PC-9 (cell line): Measurements from ENCODE around the gene ARHGAP8. TPM values are rescaled to one million over a fixed set of nuclear protein-coding genes. Genes with fewer than 3 reads are reported as not detected.

Experiments
- BruUV-seq: library from RNA; stranded (reverse); fragments of 400-500 nt; replicated peaks from 2 replicates; lab custom pipeline; 2021; lab: Mats Ljungman, UMichigan
- CTCF ChIA-PET: fragments of 300-600 bp; sonication (Branson Sonifier 250); formaldehyde crosslinking; loops from one replicate; lab custom pipeline; 2022; ENCODE audit warnings: antibody characterized with exemption; lab: Charles Lee
- POLR2A ChIA-PET: fragments of 300-600 bp; sonication (Branson Sonifier 250); formaldehyde crosslinking; loops from one replicate; lab custom pipeline; 2022; ENCODE audit warnings: antibody characterized with exemption; ENCODE audit not compliant: unreplicated experiment; lab: Charles Lee
- DNase-seq, 2 experiments: peaks; one replicate each; pipeline versions ENCODE4 v3.0.0 to v3.0.0-alpha.2; 2015 to 2022; ENCODE audit warnings: mixed read lengths in 1 of 2
- H2AFZ ChIP-seq: fragments of 200-600 bp; sonication (generic); 2 replicates; pipeline ENCODE4 v1.8.1; 2017; ENCODE audit warnings: antibody characterized with exemption
- H3F3A ChIP-seq: fragments of 200-600 bp; sonication (generic); 2 replicates; pipeline ENCODE4 v1.8.1; 2017; ENCODE audit warnings: antibody characterized with exemption, mild to moderate bottlenecking, low read depth; ENCODE audit not compliant: insufficient read depth
- H3K27ac ChIP-seq: fragments of 200-600 bp; sonication (generic); 2 replicates; pipeline ENCODE4 v1.6.1; 2016; ENCODE audit warnings: mixed run types
- H3K27me3 ChIP-seq: fragments of 200-600 bp; sonication (generic); 2 replicates; pipeline ENCODE4 v1.6.1; 2016; ENCODE audit warnings: low read depth, mixed run types; ENCODE audit not compliant: insufficient read depth
- H3K36me3 ChIP-seq: fragments of 200-600 bp; sonication (generic); 2 replicates; pipeline ENCODE4 v1.6.1; 2016; ENCODE audit warnings: low read depth, mixed run types
- H3K4me1 ChIP-seq: fragments of 200-600 bp; sonication (generic); replicated peaks from 2 replicates; pipeline ENCODE4 v1.6.1; 2016; ENCODE audit warnings: mixed run types; ENCODE audit not compliant: insufficient read depth
- H3K4me2 ChIP-seq: fragments of 200-600 bp; sonication (generic); 2 replicates; pipeline ENCODE4 v1.6.1; 2017; ENCODE audit warnings: mixed run types
- H3K4me3 ChIP-seq: fragments of 200-600 bp; sonication (generic); 2 replicates; pipeline ENCODE4 v1.6.1; 2016; ENCODE audit warnings: mixed run types
- H3K79me2 ChIP-seq: fragments of 200-600 bp; sonication (generic); 2 replicates; pipeline ENCODE4 v1.6.1; 2017; ENCODE audit warnings: low read depth, mixed run types
- H3K9me2 ChIP-seq: fragments of 200-600 bp; sonication (generic); 2 replicates; pipeline ENCODE4 v1.8.1; 2017; ENCODE audit warnings: mild to moderate bottlenecking; ENCODE audit not compliant: insufficient read depth
- H3K9me3 ChIP-seq: fragments of 200-600 bp; sonication (generic); 2 replicates; pipeline ENCODE4 v1.8.1; 2016; ENCODE audit warnings: low read depth; ENCODE audit not compliant: insufficient read depth
- H4K20me1 ChIP-seq: fragments of 200-600 bp; sonication (generic); 2 replicates; pipeline ENCODE4 v1.8.1; 2017; ENCODE audit not compliant: insufficient read depth
- EZH2 ChIP-seq: fragments of 200-600 bp; sonication (generic); IDR thresholded peaks from 2 replicates; pipeline ENCODE4 v1.8.0; 2017; ENCODE audit warnings: antibody characterized with exemption, low read depth
- intact Hi-C: fragments of 100-400 bp; cut with micrococcal nuclease; formaldehyde crosslinking; loops from one replicate; pipeline ENCODE4 v1.10.0; 2022; ENCODE audit not compliant: unreplicated experiment
- total RNA-seq: library from RNA; stranded (reverse); gene quantifications from 2 replicates; pipeline ENCODE4 v1.2.3, GENCODE V29; 2021
- TF ChIP-seq, protein P1 (sequence below): fragments of 200-600 bp; sonication (generic); conservative IDR thresholded peaks from 2 replicates; pipeline ENCODE4 v1.6.1; 2017; ENCODE audit warnings: mixed run types, antibody characterized with exemption, mild to moderate bottlenecking, moderate library complexity

The ARHGAP8 gene
- total RNA-seq, 1 experiment from 2014 or later: 114 TPM

- Histone ChIP-seq H2AFZ (no peak overlapping the region), H3K36me3 (no peaks in the 10 kb centered on the region), H3K9me2 (no peaks in the 10 kb centered on the region), H3F3A (peaks cover 13% of the 10 kb centered on the region; the same call in 1 of the 2 replicates), H3K27ac (no peak overlapping the region), H3K4me3 (no peak overlapping the region), H3K9me3 (no peaks in the 10 kb centered on the region), H3K4me1 (peaks cover 25% of the 10 kb centered on the region), H3K27me3 (no peaks in the 10 kb centered on the region), H3K79me2 (no peaks in the 10 kb centered on the region), H3K4me2 (no peak overlapping the region), H4K20me1 (no peaks in the 10 kb centered on the region)
- no TSS peak for BruUV-seq
- ChIA-PET CTCF (no interaction called here), POLR2A (no interaction called here)
- intact Hi-C loops: loop anchor here (1.0 to 5.0 kb wide), 2 partner anchors 39 to 46 kb away; no protein-coding TSS in a partner anchor
- TF ChIP-seq EZH2: no peak
- TF ChIP-seq, protein P1, sequence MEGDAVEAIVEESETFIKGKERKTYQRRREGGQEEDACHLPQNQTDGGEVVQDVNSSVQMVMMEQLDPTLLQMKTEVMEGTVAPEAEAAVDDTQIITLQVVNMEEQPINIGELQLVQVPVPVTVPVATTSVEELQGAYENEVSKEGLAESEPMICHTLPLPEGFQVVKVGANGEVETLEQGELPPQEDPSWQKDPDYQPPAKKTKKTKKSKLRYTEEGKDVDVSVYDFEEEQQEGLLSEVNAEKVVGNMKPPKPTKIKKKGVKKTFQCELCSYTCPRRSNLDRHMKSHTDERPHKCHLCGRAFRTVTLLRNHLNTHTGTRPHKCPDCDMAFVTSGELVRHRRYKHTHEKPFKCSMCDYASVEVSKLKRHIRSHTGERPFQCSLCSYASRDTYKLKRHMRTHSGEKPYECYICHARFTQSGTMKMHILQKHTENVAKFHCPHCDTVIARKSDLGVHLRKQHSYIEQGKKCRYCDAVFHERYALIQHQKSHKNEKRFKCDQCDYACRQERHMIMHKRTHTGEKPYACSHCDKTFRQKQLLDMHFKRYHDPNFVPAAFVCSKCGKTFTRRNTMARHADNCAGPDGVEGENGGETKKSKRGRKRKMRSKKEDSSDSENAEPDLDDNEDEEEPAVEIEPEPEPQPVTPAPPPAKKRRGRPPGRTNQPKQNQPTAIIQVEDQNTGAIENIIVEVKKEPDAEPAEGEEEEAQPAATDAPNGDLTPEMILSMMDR: no peak
- DNase-seq: peak in 1 of 2 experiments; percentile 11
Observed at GRCh38 chr22:44736581-44737405, 15.6 kb upstream of the ARHGAP8 start.

- Histone ChIP-seq H3F3A (peaks cover 13% of the 10 kb centered on the region; the same call in 1 of the 2 replicates), H4K20me1 (no peaks in the 10 kb centered on the region), H3K9me3 (no peaks in the 10 kb centered on the region), H3K4me2 (peak overlapping the region; percentile 53; the same call in 1 of the 2 replicates), H3K4me1 (peaks cover 25% of the 10 kb centered on the region), H3K79me2 (no peaks in the 10 kb centered on the region), H3K27me3 (no peaks in the 10 kb centered on the region), H3K9me2 (no peaks in the 10 kb centered on the region), H3K36me3 (no peaks in the 10 kb centered on the region), H3K4me3 (no peak overlapping the region), H3K27ac (no peak overlapping the region), H2AFZ (no peak overlapping the region)
- DNase-seq: peak in 1 of 2 experiments; percentile 13
- ChIA-PET POLR2A (no interaction called here), CTCF (no interaction called here)
- TF ChIP-seq, protein P1: no peak
- BruUV-seq: no TSS peak
- intact Hi-C loops: loop anchor here (5.0 kb wide), 1 partner anchor 45 kb away; no protein-coding TSS in a partner anchor
Observed at GRCh38 chr22:44737406-44738346, 14.7 kb upstream of the ARHGAP8 start.

GRCh38 chr22:44738347-44738715 lies 14.0 kb upstream of the ARHGAP8 start:
- H3K4me1 ChIP-seq: peaks cover 25% of the 10 kb centered on the region
- no TSS peak for BruUV-seq
- no peak overlapping the region for H3K4me3 ChIP-seq
- ChIA-PET CTCF (interaction anchor here (0.5 kb wide), 1 partner anchor 535 kb away, joined by 7 read pairs; no protein-coding TSS in a partner anchor), POLR2A (no interaction called here)
- no peaks in the 10 kb centered on the region for H3K9me2 ChIP-seq
- H3K27me3 ChIP-seq: no peaks in the 10 kb centered on the region
- no peak overlapping the region for H2AFZ ChIP-seq
- no peak for TF ChIP-seq EZH2
- TF ChIP-seq, protein P1: no peak
- H3K9me3 ChIP-seq: no peaks in the 10 kb centered on the region
- H3F3A ChIP-seq: peaks cover 13% of the 10 kb centered on the region; the same call in 1 of the 2 replicates
- peak; percentile 56 to 68 for DNase-seq
- H3K36me3 ChIP-seq: no peaks in the 10 kb centered on the region
- H4K20me1 ChIP-seq: no peaks in the 10 kb centered on the region
- H3K4me2 ChIP-seq: peak overlapping the region; percentile 53
- intact Hi-C loops: loop anchor here (5.0 kb wide), 1 partner anchor 44 kb away; no protein-coding TSS in a partner anchor
- H3K27ac ChIP-seq: 0 out of 2 replicates have a peak overlapping the region, but pooled peaks have one; percentile 77
- H3K79me2 ChIP-seq: no peaks in the 10 kb centered on the region
